HS-27A (cell line): Measurements from ENCODE around the gene GALNT5.

Experiments
- DNase-seq: peaks from one replicate; pipeline ENCODE4 v3.0.0-alpha.2; 2012; ENCODE audit warnings: low read depth, missing footprints

Gene GALNT5

GRCh38 chr2:157292853-157293252 lies 35.3 kb downstream of the GALNT5 start:
- no peak for DNase-seq

- no peak for DNase-seq
Measured at GRCh38 chr2:157296490-157296889, 39.0 kb downstream of the GALNT5 start.

- DNase-seq: no peak
Measured at GRCh38 chr2:157296958-157297357, 39.5 kb downstream of the GALNT5 start.

- DNase-seq: no peak
Measured at GRCh38 chr2:157301307-157301706, 43.8 kb downstream of the GALNT5 start.

- DNase-seq: no peak
Measured at GRCh38 chr2:157302492-157303099, 45.1 kb downstream of the GALNT5 start.

GRCh38 chr2:157303612-157304011 lies 46.1 kb downstream of the GALNT5 start:
- DNase-seq: no peak

GRCh38 chr2:157304811-157305722 lies 47.6 kb downstream of the GALNT5 start:
- no peak for DNase-seq

GRCh38 chr2:157305723-157306110 lies 48.2 kb downstream of the GALNT5 start:
- no peak for DNase-seq

GRCh38 chr2:157307021-157307420 lies 49.5 kb downstream of the GALNT5 start:
- no peak for DNase-seq

GRCh38 chr2:157309878-157310277 lies 52.4 kb downstream of the GALNT5 start:
- DNase-seq: no peak

GRCh38 chr2:157311706-157312105 lies 54.2 kb downstream of the GALNT5 start:
- DNase-seq: no peak

- no peak for DNase-seq
Measured at GRCh38 chr2:157312866-157313486, 55.5 kb downstream of the GALNT5 start.

GRCh38 chr2:157315901-157316300 lies 58.4 kb downstream of the GALNT5 start:
- no peak for DNase-seq

- no peak for DNase-seq
Measured at GRCh38 chr2:157318884-157319283, 61.4 kb downstream of the GALNT5 start.

- DNase-seq: no peak
Measured at GRCh38 chr2:157319795-157320194, 62.3 kb downstream of the GALNT5 start.

GRCh38 chr2:157320409-157320808 lies 62.9 kb downstream of the GALNT5 start:
- no peak for DNase-seq

GRCh38 chr2:157321466-157321865 lies 64.0 kb downstream of the GALNT5 start:
- no peak for DNase-seq

GRCh38 chr2:157322432-157322831 lies 64.9 kb downstream of the GALNT5 start:
- DNase-seq: no peak

- DNase-seq: no peak
Measured at GRCh38 chr2:157324331-157324843, 66.9 kb downstream of the GALNT5 start.

- DNase-seq: no peak
Measured at GRCh38 chr2:157325786-157326185, 68.3 kb downstream of the GALNT5 start, which contains the start of gene ERMN. ERMN (minus strand) TSS chr2:157325824; CDS start chr2:157325642, 182 bp downstream.

GRCh38 chr2:157326698-157327097 lies 69.2 kb downstream of the GALNT5 start:
- DNase-seq: no peak

- no peak for DNase-seq
Measured at GRCh38 chr2:157327200-157327599, 69.7 kb downstream of the GALNT5 start.
